ENCODE data around the gene TSHZ1. TPM values are rescaled to one million over a fixed set of nuclear protein-coding genes. Genes with fewer than 3 reads are reported as not detected.

The TSHZ1 gene
- total and polyA plus RNA-seq, 2 of the 8 experiments (the other 6 are each of a cell fraction or from before 2014, with no cell fraction given), result 0.03 to 0.32 TPM

DNA sequence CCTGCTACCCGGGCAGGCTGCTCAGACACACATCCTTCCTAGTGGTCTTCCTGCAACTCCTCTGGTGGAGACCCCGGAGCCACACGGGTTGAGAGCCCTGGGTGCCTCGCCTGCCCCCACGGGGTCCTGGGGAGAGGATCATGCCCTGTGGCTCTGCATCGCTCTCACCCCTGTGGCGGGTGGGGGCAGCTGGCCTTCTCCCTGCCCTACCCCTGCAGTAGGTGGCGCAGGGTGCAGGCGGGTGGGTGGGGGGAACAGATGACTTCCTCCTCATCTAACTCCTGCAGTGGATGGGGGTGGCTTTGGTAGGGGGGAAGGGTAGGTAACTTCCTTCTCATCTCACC lies 38.5 kb downstream of the TSHZ1 start:
- TF ChIP-seq SIX5 (IDR thresholded peaks at IDR 0.05; ENCODE audit: low read depth, low read length), result no peak
- no peak for TF ChIP-seq JUND (IDR thresholded peaks at IDR 0.05; ENCODE audit: low read length)
- no peak for TF ChIP-seq EP300 (IDR thresholded peaks at IDR 0.05; ENCODE audit: borderline replicate concordance in 1 of 2, low read depth in 2 of 2, low read length in 2 of 2)
- no peak for TF ChIP-seq SAP30 (IDR thresholded peaks at IDR 0.05; ENCODE audit: insufficient read depth, insufficient replicate concordance, low read length)
- CTCF ChIA-PET (ENCODE audit: partially characterized antibody), result no interaction called here

More for the DNA sequence above, 38.5 kb downstream of the TSHZ1 start:
- H2AK5ac ChIP-seq (ENCODE audit: low read depth, low read length), result no peak overlapping the region
- H3K79me2 ChIP-seq (ENCODE audit: control insufficient read depth in 1 of 2, insufficient read depth in 2 of 2, low read length in 2 of 2), result no peaks in the 10 kb centered on the region
- no peak overlapping the region for H4K5ac ChIP-seq (ENCODE audit: insufficient read length, low read depth, low read length)
- POLR2A ChIA-PET (ENCODE audit: partially characterized antibody), result no interaction called here
- H2BK20ac ChIP-seq (ENCODE audit: low read length), result no peak overlapping the region
- no peaks in the 10 kb centered on the region; a peak in 1 of 7 replicates for H3K4me1 ChIP-seq (replicated peaks in 1 of 4; ENCODE audit: control insufficient read depth in 3 of 4, insufficient read depth in 4 of 4, low read length in 3 of 4)
- no peak overlapping the region for H3K4me3 ChIP-seq (ENCODE audit: extremely low read depth in 1 of 4, insufficient read depth in 2 of 4, low read depth in 3 of 4, low read length in 4 of 4)
- H3K4ac ChIP-seq (replicated peaks; ENCODE audit: insufficient read length, low read depth, low read length), result no peak overlapping the region
- H3K56ac ChIP-seq (replicated peaks; ENCODE audit: insufficient read length, low read depth, low read length), result no peak overlapping the region
- WGBS, 2 experiments (ENCODE audit: extremely low coverage in 1 of 2, insufficient coverage in 1 of 2, insufficient read length in 1 of 2, insufficient replicate concordance in 2 of 2, low coverage in 1 of 2, low lambda C conversion rate in 2 of 2, missing lambda C conversion rate in 1 of 2), result 91% methylated on average over 9 of the region's 9 CpGs; no CpG with 5 or more reads in 1 of the 2 experiments
- no peak overlapping the region for H2BK15ac ChIP-seq (ENCODE audit: low read length)
- no peaks in the 10 kb centered on the region for H3K79me1 ChIP-seq (ENCODE audit: low read depth, low read length)
- H2BK5ac ChIP-seq (ENCODE audit: low read depth, low read length), result no peak overlapping the region
- FAIRE-seq (no peak), DNase-seq (ENCODE audit: low read depth in 1 of 2, low spot score in 2 of 2) (no peak)
- no peak overlapping the region for H3K4me2 ChIP-seq (ENCODE audit: insufficient read depth in 1 of 2, low read depth in 2 of 2, low read length in 2 of 2)
- H2AFZ ChIP-seq (ENCODE audit: low read length), result no peak overlapping the region
- H4K91ac ChIP-seq (replicated peaks; ENCODE audit: insufficient read length, low read length), result no peak overlapping the region
- H3K36me3 ChIP-seq (ENCODE audit: control insufficient read depth in 2 of 4, insufficient read depth in 4 of 4, low read length in 3 of 4), result no peaks in the 10 kb centered on the region
- no peaks in the 10 kb centered on the region for H3K27me3 ChIP-seq (replicated peaks in 1 of 4; ENCODE audit: control insufficient read depth in 3 of 4, extremely low read depth in 1 of 4, insufficient read depth in 3 of 4, low read length in 3 of 4)
- H3K27ac ChIP-seq (ENCODE audit: low read depth, low read length), result no peak overlapping the region
- H3K18ac ChIP-seq (ENCODE audit: extremely low read depth, low read length), result no peak overlapping the region
- no peak overlapping the region for H3K23ac ChIP-seq (ENCODE audit: insufficient read length)
- no peak overlapping the region for H2BK120ac ChIP-seq (replicated peaks; ENCODE audit: low read depth, low read length)
- no peak overlapping the region for H3K9ac ChIP-seq (replicated peaks in 1 of 4; ENCODE audit: extremely low read depth in 1 of 4, low read depth in 3 of 4, low read length in 3 of 4)
- no peaks in the 10 kb centered on the region for H4K20me1 ChIP-seq (replicated peaks in 1 of 2; ENCODE audit: control insufficient read depth in 1 of 2, insufficient read depth in 2 of 2, low read length in 2 of 2)
- no peak overlapping the region for H4K8ac ChIP-seq (ENCODE audit: extremely low read depth, insufficient read depth, low read length)
- H3K23me2 ChIP-seq (ENCODE audit: low read depth, low read length), result no peaks in the 10 kb centered on the region
- no peak overlapping the region for H3K14ac ChIP-seq (ENCODE audit: insufficient read length)
- H3K9me3 ChIP-seq (ENCODE audit: insufficient read depth in 2 of 2, low read depth in 1 of 2, low read length in 1 of 2), result no peaks in the 10 kb centered on the region
- H2BK12ac ChIP-seq (ENCODE audit: low read depth, low read length), result no peak overlapping the region
